HG02938 (cell line): ENCODE results near the gene TTC34.
"Not testable (repeated sequence)": the region's sequence is repeated elsewhere in the genome, so short reads cannot be mapped to it uniquely, and the experiment has no call there.

Experiments used
- ATAC-seq: cut with Tn5 transposase; IDR thresholded peaks from one replicate; pipeline ENCODE4 v1.9.1; 2021; ENCODE audit warnings: mild to moderate bottlenecking, moderate library complexity; ENCODE audit not compliant: unreplicated experiment

TTC34 gene

DNA sequence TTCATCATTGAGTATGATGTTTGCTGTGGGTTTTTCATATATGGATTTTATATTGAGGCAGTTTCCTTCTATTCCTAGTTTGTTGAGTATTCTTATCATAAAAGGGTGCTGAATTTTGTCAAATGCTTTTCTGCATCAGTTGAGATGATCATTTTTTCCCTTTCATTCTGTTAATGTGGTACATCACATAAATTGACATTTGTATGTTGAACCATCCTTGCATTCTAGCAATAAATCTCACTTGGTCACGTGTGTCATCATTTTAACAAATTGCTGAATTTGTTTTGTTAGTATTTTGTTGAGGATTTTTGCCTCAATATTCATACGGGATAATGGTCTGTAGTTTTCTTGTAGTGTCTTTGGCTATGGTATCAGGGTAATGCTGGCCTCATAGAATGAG lies 19.9 kb downstream of the TTC34 start:
- no peak for ATAC-seq

DNA sequence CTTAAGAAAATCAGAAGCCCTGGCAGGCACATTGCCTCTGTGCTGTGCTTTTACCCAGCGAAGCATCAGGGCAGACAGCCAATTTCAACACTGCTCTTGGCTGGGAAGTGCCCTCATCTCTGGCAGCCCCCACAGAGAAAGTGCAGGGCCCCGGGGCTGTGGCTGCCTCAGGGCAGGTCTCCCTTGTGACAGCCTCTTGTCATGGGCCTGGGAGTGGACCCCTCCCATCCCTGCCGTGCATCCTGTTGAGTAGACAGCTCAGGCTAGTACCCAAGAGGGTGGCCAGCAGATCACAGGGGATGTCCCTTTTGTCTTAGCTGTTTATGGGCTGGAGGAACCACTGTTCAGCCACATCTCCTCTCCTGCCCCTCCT lies 23.3 kb downstream of the TTC34 start:
- no peak for ATAC-seq

DNA sequence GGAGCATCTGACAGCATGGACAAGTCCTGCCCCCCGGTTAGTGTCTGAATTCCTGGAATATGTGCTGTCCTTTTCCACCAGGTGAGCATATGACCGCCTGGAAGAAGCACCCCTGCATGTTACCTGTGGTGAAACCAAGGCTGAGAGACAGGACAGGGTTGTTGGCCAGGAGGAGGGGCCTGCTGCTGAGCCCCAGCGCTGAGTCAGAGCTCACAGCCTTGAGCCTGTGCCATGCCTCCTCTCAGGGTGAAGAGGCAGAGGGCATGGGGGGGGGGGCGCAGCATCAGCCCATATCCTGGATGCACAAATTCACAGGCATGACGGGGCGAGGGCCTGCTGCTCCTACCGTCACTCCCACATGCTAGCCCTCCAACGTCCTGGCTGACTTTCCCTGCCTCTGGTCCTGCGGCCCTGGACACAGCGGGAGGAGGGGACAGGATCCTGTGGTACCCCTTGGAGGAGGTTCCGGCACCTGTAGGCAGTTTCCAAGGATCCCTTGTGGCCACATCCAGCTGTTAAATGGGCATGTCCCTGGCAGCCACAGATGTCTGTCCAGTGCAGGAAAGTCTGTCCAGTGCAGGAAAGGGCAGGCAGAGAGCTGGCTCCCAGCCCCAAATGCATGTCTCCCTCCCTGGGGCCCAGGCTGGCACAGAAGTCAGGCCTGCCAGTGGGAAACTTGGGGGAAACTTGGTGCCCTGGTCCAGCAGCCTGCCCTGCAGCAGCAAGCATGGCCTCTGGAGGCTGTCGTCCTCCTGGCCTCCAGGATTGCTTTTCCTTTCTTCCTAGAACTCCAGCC lies 23.9 kb downstream of the TTC34 start:
- ATAC-seq, result no peak

DNA sequence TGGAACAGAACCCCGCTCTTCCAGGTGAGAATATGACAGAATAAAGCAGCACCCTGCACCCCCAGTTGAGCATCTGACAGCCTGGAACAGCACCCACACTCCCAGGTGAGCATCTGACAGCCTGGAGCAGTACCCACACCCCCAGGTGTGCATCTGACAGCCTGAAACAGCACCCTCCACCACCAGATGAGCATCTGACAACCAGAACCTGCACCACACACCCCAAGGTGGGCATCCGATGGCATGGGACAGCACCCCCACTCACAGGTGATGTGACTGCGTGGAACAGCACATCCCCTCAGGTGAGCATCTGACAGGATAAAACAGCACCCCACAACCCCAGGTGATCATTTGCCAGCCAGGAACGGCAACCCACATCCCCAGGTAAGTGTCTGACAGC lies 26.2 kb downstream of the TTC34 start:
- not testable (repeated sequence) for ATAC-seq

DNA sequence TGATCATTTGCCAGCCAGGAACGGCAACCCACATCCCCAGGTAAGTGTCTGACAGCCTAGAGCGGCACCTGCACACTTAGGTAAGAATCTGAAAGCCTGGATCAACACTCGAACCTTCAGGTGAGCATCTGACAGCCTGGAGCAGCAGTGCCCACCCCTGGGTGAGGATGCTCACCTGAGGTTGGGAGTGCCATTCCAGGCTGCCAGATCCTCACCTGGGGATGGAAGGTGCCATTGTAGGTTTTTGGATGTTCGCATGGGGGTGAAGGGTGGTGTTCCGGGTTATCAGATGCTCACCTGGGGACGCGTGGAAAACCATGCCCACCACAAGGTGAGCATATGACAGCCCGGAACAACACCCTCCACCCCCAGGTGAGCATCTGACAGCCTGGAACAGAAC lies 33.4 kb downstream of the TTC34 start:
- ATAC-seq, result not testable (repeated sequence)

DNA sequence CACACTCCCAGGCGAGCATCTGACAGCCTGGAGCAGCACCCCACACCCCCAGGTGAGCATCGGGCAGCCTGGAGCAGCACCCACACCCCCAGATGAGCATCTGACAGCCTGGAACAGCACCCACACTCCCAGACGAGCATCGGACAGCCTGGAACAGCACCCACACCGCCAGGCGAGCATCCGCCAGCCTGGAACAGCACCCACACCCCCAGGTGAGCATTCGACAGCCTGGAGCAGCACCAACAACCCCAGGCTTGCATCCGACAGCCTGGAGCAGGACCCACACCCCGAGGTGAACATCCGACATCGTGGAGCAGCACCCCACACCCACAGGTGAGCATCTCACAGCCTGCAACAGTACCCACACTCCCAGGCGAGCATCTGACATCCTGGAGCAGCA lies 42.1 kb downstream of the TTC34 start:
- ATAC-seq, result not testable (repeated sequence)

DNA sequence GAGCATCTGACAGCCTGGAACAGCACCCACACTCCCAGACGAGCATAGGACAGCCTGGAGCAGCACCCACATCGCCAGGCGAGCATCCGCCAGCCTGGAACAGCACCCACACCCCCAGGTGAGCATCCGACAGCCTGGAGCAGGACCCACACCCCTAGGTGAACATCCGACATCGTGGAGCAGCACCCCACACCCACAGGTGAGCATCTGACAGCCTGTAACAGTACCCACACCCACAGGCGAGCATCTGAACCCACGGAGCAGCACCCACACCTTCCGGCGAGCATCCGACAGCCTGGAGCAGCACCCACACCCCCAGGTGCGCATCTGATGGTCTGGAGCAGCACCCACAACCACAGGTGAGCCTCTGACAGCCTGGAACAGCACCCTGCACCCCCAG lies 44.0 kb downstream of the TTC34 start:
- ATAC-seq, result not testable (repeated sequence)

DNA sequence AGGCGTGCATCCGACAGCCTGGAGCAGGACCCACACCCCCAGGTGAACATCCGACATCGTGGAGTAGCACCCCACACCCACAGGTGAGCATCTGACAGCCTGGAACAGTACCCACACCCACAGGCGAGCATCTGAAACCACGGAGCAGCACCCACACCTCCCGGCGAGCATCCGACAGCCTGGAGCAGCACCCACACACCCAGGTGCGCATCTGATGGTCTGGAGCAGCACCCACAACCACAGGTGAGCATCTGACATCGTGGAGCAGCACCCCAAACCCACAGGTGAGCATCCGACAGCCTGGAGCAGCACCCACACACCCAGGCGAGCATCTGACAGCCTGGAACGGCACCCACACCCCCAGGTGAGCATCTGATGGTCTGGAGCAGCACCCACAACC lies 46.1 kb downstream of the TTC34 start:
- not testable (repeated sequence) for ATAC-seq

DNA sequence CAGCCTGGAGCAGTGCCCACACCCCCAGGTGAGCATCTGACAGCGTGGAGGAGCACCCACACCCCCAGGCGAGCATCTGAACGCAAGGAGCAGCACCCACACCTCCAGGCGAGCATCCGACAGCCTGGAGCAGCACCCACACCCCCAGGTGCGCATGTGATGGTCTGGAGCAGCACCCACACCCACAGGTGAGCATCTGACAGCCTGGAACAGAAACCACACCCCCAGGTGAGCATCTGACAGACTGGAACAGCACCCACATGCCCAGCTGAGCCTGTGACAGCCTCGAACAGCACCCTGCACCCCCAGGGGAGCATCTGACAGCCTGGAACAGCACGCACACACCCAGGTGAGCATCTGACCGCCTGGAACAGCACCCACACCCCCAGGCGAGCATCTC lies 46.9 kb downstream of the TTC34 start:
- ATAC-seq, result not testable (repeated sequence)

DNA sequence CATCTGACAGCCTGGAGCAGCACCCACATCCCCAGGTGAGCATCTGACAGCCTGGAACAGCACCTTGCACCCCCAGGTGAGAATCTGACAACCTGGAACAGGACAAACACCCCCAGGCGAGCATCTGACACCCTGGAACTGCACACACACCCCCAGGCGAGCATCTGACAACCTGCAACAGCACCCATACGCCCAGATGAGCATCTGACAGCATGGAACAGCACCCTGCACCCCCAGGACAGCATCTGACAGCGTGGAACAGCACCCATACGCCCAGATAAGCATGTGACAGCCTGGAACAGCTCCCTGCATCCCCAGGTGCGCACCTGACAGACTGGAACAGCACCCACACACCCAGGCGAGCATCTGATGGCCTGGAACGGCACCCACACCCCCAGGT lies 49.0 kb downstream of the TTC34 start:
- ATAC-seq, result not testable (repeated sequence)

DNA sequence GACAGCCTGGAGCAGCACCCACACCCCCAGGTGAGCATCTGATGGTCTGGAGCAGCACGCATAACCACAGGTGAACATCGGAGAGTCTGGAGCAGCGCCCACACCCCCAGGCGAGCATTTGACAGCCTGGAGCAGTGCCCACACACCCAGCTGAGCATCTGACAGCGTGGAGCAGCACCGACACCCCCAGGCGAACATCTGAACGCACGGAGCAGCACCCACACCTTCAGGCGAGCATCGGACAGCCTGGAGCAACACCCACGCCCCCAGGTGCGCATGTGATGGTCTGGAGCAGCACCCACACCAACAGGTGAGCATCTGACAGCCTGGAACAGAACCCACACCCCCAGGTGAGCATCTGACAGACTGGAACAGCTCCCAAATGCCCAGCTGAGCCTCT lies 49.6 kb downstream of the TTC34 start:
- not testable (repeated sequence) for ATAC-seq

DNA sequence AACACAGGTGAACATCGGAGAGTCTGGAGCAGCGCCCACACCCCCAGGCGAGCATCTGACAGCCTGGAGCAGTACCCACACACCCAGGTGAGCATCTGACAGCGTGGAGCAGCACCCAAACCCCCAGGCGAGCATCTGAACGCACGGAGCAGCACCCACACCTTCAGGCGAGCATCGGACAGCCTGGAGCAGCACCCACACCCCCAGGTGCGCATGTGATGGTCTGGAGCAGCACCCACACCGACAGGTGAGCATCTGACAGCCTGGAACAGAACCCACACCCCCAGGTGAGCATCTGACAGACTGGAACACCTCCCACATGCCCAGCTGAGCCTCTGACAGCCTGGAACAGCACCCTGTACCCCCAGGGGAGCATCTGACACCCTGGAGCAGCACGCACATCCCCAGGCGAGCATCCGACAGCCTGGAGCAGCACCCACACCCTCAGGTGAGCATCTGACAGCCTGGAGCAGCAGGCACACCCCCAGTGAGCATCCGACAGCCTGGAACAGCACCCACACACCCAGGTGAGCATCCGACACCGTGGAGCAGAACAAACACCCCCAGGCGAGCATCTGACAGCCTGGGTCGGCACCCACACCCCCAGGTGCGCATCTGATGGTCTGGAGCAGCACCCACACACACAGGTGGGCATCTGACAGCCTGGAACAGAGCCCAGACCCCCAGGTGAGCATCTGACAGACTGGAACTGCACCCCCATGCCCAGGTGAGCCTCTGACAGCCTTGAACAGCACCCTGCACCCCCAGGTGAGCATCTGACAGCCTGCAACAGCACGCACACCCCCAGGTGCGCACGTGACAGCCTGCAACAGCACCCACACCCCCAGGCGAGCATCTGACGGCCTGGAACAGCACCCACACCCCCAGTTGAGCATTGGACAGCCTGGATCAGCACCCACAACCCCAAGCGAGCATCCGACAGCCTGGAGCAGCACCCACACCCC lies 50.4 kb downstream of the TTC34 start:
- ATAC-seq, result not testable (repeated sequence)

DNA sequence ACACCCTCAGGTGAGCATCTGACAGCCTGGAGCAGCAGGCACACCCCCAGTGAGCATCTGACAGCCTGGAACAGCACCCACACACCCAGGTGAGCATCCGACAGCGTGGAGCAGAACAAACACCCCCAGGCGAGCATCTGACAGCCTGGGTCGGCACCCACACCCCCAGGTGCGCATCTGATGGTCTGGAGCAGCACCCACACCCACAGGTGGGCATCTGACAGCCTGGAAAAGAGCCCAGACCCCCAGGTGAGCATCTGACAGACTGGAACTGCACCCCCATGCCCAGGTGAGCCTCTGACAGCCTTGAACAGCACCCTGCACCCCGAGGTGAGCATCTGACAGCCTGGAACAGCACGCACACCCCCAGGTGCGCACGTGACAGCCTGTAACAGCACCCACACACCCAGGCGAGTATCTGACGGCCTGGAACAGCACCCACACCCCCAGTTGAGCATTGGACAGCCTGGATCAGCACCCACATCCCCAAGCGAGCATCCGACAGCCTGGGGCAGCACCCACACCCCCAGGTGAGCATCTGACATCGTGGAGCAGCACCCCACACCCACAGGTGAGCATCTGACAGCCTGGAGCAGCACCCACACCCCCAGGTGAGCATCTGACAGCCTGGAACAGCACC lies 51.3 kb downstream of the TTC34 start:
- ATAC-seq, result not testable (repeated sequence)

DNA sequence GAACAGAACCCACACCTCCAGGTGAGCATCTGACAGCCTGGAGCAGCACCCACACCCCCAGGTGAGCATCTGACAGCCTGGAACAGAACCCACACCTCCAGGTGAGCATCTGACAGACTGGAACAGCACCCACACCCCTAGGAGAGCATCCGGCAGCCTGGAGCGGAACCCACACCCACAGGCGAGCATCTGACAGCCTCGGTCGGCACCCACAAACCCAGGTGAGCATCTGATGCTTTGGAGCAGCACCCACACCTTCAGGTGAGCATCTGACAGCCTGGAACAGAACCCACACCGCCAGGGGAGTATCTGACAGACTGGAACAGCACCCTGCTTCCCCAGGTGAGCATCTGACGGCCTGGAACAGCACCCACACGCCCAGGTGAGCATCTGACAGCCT lies 52.9 kb downstream of the TTC34 start:
- ATAC-seq, result not testable (repeated sequence)

DNA sequence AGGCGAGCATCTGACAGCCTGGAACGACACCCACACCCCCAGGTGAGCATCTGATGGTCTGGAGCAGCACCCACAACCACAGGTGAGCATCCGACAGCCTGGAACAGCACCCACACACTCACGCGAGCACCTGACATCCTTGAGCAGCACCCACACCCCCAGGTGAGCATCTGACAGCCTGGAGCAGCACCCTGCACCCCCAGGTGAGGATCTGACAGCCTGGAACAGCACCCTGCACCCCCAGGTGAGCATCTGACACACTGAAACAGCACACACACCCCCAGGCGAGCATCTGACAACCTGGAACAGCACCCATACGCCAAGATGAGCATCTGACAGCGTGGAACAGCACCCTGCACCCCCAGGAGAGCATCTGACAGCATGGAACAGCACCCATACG lies 106.7 kb downstream of the TTC34 start:
- not testable (repeated sequence) for ATAC-seq

DNA sequence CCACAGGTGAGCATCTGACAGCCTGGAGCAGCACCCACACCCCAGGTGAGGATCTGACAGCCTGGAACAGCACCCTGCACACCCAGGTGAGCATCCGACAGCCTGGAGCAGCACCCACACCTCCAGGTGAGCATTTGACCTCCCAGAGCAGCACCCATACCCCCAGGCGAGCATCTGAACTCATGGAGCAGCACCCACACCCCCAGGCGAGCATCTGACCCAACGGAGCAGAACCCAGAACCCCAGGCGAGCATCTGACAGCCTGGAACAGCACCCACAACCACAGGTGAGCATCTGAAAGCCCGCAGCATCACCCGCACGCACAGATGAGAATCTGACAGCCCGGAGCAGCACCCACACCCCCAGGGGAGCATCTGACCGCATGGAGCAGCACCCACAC lies 111.3 kb downstream of the TTC34 start:
- not testable (repeated sequence) for ATAC-seq

DNA sequence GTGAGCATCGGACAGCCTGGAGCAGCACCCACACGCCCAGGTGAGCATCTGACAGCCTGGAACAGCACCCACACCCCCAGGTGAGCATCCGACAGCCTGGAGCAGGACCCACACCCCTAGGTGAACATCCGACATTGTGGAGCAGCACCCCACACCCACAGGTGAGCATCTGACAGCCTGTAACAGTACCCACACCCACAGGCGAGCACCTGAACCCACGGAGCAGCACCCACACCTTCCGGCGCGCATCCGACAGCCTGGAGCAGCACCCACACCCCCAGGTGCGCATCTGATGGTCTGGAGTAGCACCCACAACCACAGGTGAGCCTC lies 113.2 kb downstream of the TTC34 start:
- ATAC-seq, result not testable (repeated sequence)

DNA sequence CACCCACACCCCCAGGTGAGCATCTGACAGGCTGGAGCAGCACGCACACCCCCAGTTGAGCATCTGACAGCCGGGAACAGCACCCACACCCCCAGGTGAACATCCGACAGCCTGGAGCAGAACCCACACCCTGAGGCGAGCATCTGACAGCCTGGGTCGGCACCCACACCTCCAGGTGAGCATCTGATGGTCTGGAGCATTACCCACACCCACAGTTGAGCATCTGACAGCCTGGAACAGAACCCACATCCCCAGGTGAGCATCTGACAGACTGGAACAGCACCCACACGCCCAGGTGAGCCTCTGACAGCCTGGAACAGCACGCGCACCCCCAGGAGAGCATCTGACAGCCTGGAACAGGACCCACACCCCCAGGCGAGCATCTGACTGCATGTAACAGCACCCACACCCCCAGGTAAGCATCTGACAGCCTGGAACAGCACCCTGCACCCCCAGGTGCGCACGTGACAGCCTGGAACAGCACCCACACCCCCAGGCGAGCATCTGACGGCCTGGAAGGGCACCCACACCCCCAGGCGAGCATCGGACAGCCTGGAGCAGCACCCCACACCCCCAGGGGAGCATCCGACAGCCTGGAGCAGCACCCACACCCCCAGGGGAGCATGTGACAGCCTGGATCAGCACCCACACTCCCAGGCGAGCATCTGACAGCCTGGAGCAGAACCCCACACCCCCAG lies 113.7 kb downstream of the TTC34 start:
- not testable (repeated sequence) for ATAC-seq

DNA sequence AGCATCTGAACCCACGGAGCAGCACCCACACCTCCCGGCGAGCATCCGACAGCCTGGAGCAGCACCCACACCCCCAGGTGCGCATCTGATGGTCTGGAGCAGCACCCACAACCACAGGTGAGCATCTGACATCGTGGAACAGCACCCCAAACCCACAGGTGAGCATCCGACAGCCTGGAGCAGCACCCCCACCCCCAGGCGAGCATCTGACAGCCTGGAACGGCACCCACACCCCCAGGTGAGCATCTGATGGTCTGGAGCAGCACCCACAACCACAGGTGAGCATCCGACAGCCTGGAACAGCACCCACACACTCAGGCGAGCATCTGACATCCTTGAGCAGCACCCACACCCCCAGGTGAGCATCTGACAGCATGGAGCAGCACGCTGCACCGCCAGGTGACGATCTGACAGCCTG lies 114.3 kb downstream of the TTC34 start:
- ATAC-seq, result not testable (repeated sequence)

DNA sequence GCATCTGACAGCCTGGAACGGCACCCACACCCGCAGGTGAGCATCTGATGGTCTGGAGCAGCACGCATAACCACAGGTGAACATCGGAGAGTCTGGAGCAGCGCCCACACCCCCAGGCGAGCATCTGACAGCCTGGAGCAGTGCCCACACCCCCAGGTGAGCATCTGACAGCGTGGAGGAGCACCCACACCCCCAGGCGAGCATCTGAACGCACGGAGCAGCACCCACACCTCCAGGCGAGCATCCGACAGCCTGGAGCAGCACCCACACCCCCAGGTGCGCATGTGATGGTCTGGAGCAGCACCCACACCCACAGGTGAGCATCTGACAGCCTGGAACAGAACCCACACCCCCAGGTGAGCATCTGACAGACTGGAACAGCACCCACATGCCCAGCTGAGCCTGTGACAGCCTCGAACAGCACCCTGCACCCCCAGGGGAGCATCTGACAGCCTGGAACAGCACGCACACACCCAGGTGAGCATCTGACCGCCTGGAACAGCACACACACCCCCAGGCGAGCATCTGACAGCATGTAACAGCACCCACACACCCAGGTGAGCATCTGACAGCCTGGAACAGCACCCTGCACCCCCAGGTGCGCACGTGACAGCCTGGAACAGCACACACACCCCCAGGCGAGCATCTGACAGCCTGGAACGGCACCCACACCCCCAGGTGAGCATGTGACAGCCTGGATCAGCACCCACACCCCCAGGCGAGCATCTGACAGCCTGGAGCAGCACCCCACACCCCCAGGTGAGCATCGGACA lies 115.2 kb downstream of the TTC34 start:
- ATAC-seq, result not testable (repeated sequence)
